Measurements from ENCODE around the gene B3GNT2. TPM values are rescaled to one million over a fixed set of nuclear protein-coding genes. Genes with fewer than 3 reads are reported as not detected.

Gene B3GNT2
- total RNA-seq, 4 donors from 2014 or later, result 16.6 to 29.4 (median 24.0) TPM

DNA sequence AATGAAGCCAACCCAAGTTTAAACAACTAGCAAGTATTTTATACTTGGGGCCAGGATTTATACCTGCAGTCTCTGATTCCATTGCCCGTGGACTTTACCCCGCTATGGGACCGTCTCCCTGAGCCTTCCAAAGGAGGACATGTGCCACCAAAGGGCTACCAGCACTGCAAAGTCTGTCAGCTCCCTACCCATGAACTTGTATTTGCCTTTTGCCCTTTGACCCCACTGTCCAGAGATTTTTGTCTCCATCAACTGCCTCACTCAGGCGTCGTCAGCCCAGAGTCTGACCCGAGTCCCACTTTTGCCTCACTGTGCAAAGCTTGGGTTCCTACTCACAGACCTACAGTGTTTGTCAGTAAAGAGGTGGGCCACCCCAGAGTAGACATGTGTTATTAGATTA lies 40.6 kb downstream of the B3GNT2 start:
- TF ChIP-seq, protein P1, sequence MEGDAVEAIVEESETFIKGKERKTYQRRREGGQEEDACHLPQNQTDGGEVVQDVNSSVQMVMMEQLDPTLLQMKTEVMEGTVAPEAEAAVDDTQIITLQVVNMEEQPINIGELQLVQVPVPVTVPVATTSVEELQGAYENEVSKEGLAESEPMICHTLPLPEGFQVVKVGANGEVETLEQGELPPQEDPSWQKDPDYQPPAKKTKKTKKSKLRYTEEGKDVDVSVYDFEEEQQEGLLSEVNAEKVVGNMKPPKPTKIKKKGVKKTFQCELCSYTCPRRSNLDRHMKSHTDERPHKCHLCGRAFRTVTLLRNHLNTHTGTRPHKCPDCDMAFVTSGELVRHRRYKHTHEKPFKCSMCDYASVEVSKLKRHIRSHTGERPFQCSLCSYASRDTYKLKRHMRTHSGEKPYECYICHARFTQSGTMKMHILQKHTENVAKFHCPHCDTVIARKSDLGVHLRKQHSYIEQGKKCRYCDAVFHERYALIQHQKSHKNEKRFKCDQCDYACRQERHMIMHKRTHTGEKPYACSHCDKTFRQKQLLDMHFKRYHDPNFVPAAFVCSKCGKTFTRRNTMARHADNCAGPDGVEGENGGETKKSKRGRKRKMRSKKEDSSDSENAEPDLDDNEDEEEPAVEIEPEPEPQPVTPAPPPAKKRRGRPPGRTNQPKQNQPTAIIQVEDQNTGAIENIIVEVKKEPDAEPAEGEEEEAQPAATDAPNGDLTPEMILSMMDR (IDR thresholded peaks at IDR 0.05), result no peak
- DNase-seq (ENCODE audit: low spot score) (no peak), ATAC-seq (ENCODE audit: low FRiP score) (no peak)

DNA sequence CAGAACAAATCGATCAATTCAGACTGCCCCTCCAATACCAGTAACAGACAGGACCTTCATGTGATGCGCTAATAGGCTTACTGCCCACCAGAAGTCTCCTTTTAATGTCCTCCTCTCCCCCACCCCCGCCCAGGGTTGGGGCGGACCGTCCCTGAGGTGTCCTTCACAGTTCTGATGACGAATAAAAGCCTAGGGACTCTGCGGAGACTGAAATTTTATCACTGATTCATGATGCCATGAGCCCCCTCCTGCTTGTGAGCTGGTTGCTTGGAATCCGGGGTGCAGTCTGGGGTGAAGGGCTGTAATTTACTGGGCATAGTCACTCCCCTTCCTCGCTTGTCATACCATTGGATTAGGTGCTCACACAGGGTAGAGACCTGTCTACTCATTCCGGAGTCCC lies 42.3 kb downstream of the B3GNT2 start:
- TF ChIP-seq, protein P1 (IDR thresholded peaks at IDR 0.05), result no peak
- DNase-seq (ENCODE audit: low spot score), result no peak
- ATAC-seq (ENCODE audit: low FRiP score), result no peak

DNA sequence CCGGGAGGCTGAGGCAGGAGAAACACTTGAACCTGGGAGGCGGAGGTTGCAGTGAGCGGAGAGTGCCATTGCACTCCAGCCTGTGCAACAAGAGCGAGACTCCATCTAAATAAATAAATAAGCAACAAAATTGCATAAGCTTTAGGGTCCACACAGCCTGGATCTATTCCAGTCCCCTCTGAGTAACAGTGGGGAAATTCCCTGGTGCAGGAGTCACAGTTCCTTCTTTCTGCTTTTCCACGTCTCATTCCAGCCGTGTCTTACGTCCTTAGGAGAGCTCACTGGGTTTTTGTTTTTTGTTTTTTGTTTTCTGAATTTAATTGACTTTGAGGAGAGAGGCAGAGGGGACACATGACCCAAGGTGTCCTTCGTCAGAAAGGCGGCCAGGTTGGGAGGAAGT lies 44.6 kb downstream of the B3GNT2 start:
- DNase-seq (ENCODE audit: low spot score) (no peak), ATAC-seq (ENCODE audit: low FRiP score) (no peak)
- TF ChIP-seq, protein P1 (IDR thresholded peaks at IDR 0.05), result no peak

DNA sequence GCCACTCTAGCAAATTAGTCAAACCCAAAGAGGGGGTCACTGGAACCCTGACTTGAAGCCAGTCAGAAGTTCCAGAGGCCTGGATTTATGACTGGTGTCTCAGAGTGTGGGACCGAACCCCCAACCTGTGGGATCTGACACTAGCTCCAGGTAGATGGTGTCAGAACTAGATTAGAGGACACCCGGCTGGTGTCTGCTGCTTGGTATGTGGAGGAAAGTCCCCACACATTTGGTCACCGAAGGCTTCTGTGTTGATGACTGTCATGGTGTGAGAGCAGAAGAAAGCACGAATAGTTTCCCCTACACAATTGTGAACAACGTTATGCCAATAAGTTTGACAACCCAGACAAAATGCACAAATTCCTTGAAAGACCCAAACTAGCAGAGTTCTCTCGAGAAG lies 48.1 kb downstream of the B3GNT2 start:
- DNase-seq (ENCODE audit: low spot score), result no peak
- TF ChIP-seq, protein P1 (IDR thresholded peaks at IDR 0.05), result no peak
- no peak for ATAC-seq (ENCODE audit: low FRiP score)

DNA sequence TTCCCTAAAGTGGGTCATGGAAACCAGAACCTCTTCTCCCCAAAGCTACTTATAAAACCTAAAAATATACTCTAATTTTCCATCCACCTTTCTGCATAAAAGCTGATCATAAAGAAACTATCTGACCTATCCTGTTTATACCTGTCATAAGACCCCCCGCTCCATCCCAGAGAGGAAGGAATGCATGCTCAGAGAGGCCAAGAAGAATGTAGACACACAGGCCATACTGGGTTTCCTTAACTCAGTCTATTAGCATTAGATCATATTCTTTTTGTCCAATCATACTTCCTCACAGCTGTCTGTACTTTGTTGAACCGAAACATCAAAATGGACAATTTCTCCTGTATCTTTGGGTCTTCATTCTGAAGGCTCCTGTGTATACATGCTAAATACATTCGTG lies 52.3 kb downstream of the B3GNT2 start:
- TF ChIP-seq, protein P1 (IDR thresholded peaks at IDR 0.05), result no peak
- ATAC-seq (ENCODE audit: low FRiP score), result no peak
- no peak for DNase-seq (ENCODE audit: low spot score)

DNA sequence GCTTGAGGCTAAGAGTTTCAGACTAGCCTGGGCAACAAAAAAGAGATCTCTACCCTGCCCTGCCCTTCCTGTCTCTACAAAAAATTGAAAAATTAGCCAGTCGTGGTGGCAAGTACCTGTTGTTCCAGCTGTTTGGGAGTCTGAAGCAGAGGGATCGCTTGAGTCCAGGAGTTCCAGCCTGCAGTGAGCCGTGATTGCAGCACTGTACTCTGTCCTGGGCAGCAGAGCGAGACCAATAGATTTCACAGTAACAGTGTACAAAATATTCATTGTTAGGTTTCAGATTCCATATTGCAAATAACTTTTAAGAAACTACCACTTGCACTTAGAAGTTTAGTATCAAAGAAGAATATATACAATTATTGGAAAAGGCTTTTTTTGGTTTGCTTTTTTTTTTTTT lies 54.3 kb downstream of the B3GNT2 start:
- TF ChIP-seq, protein P1 (IDR thresholded peaks at IDR 0.05), result no peak
- ATAC-seq (ENCODE audit: low FRiP score) (no peak), DNase-seq (ENCODE audit: low spot score) (no peak)

GRCh38 chr2:62254424-62255266 lies 58.7 kb downstream of the B3GNT2 start:
- DNase-seq (ENCODE audit: low spot score), result no peak
- TF ChIP-seq, protein P1 (IDR thresholded peaks at IDR 0.05), result no peak
- ATAC-seq (ENCODE audit: low FRiP score), result no peak
